ENCODE measurements around the gene CCNT2.

DNA sequence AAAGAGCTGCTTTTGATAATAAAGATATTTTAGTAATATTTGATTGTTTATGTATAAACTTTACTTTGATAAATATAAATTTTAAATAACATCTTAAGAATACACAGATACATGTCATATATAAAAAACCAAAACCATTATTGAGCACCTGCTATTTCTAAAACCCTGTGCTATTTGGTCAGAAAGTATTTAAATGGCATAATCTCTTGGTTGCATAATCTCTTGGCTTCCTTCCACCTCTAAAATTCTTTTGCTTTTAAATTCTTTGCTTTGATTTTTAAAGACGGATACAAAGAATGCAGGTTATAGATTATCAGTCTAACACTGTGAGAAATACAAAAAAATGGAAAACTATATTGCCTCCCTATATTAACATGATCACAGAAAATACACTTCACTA, 43.3 kb upstream of the CCNT2 start:
- TF ChIP-seq CTCF (IDR thresholded peaks at IDR 0.05) (no peak), FOXJ3 (CRISPR knock-in tag; IDR thresholded peaks at IDR 0.05; ENCODE audit: borderline replicate concordance) (no peak), AFF4 (CRISPR knock-in tag; IDR thresholded peaks at IDR 0.05; ENCODE audit: borderline replicate concordance) (no peak)
- TF ChIP-seq, protein P1, sequence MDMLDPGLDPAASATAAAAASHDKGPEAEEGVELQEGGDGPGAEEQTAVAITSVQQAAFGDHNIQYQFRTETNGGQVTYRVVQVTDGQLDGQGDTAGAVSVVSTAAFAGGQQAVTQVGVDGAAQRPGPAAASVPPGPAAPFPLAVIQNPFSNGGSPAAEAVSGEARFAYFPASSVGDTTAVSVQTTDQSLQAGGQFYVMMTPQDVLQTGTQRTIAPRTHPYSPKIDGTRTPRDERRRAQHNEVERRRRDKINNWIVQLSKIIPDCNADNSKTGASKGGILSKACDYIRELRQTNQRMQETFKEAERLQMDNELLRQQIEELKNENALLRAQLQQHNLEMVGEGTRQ (CRISPR knock-in tag; IDR thresholded peaks at IDR 0.05), result no peak
